ENCODE results near the gene PRSS21. TPM values are rescaled to one million over a fixed set of nuclear protein-coding genes. Genes with fewer than 3 reads are reported as not detected.

The PRSS21 gene
- total RNA-seq, 1 experiment from 2014 or later: 1.5 TPM

- TF ChIP-seq HMGXB4 (CRISPR knock-in tag; IDR thresholded peaks at IDR 0.05) (no peak), ZNF396 (CRISPR knock-in tag; IDR thresholded peaks at IDR 0.05; ENCODE audit: borderline replicate concordance) (no peak), ESRRA (CRISPR knock-in tag; IDR thresholded peaks at IDR 0.05; ENCODE audit: borderline replicate concordance) (no peak), AFF4 (CRISPR knock-in tag; IDR thresholded peaks at IDR 0.05; ENCODE audit: borderline replicate concordance) (no peak), ZNF416 (CRISPR knock-in tag; IDR thresholded peaks at IDR 0.05) (no peak)
Observed at GRCh38 chr16:2799859-2800226, 17.2 kb upstream of the PRSS21 start (continued).

DNA sequence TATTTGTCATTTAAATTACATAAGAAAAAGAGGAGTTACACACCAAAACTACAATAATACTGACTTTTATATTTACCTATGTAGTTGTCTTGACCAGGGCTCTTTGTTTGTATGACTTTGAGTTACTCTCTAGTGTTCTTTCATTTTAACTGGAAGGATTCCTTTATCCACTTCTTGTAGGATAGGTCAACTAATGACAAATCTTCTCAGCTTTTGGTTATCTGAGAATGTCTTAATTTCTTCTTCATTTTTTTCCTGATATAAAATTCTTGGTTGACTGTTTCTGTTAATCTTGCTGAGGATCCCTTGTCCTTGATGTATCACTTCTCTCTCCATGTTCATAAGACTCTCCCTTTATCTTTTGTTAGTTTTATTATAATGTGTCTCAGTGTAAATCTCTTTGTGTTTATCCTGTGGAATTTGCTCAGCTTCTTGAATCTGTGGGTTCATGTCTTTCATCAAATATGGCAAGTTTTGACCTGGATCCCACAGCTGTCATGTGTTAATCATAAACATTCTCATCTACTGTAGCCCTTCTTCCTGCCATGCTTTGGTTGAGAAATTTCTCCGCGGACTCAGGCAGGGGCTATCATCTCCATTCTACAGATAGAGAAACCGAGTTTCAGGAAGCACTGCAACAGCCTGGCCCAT, 13.4 kb upstream of the PRSS21 start:
- Mint-ChIP-seq H3K36me3 (no peaks in the 10 kb centered on the region), H3K4me3 (no peak overlapping the region), H3K27ac (no peak overlapping the region), H3K27me3 (ENCODE audit: low read depth) (peaks cover 23% of the 10 kb centered on the region), H3K9me3 (peaks cover 17% of the 10 kb centered on the region), H3K4me1 (no peaks in the 10 kb centered on the region)
- DNase-seq (ENCODE audit: low spot score) (no peak), ATAC-seq (no peak)
- TF ChIP-seq ZNF121 (CRISPR knock-in tag; IDR thresholded peaks at IDR 0.05): no peak
- TF ChIP-seq STAT6 (CRISPR knock-in tag; conservative IDR thresholded peaks at IDR 0.05; ENCODE audit: low read depth): no peak
- ChIA-PET CTCF (no interaction called here), POLR2A (no interaction called here)

DNA sequence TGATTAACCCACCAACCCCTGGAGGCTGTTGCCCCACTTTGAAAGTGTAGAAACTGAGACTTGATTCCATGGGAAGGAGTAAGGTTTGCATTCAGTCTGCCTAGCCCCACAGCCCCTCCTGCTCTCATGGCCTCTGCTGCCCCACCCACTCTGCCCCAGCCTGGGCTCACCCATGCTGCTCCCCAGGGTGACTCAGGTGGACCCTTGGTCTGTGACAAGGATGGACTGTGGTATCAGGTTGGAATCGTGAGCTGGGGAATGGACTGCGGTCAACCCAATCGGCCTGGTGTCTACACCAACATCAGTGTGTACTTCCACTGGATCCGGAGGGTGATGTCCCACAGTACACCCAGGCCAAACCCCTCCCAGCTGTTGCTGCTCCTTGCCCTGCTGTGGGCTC, 12.3 kb upstream of the PRSS21 start:
- no peak overlapping the region for H3K27ac Mint-ChIP-seq
- no peaks in the 10 kb centered on the region for H3K36me3 Mint-ChIP-seq

More for the DNA sequence above, 12.3 kb upstream of the PRSS21 start:
- Mint-ChIP-seq H3K4me3 (no peak overlapping the region), H3K9me3 (peaks cover 17% of the 10 kb centered on the region), H3K27me3 (ENCODE audit: low read depth) (peaks cover 31% of the 10 kb centered on the region), H3K4me1 (no peaks in the 10 kb centered on the region)
- ChIA-PET CTCF (no interaction called here), POLR2A (no interaction called here)
- TF ChIP-seq ZSCAN18 (CRISPR knock-in tag; IDR thresholded peaks at IDR 0.05) (no peak), ZNF263 (CRISPR knock-in tag; IDR thresholded peaks at IDR 0.05; ENCODE audit: low read depth) (no peak), CDX4 (CRISPR knock-in tag; IDR thresholded peaks at IDR 0.05; ENCODE audit: borderline replicate concordance) (no peak), HMGXB4 (CRISPR knock-in tag; IDR thresholded peaks at IDR 0.05) (no peak), ZNF416 (CRISPR knock-in tag; IDR thresholded peaks at IDR 0.05) (no peak), ZNF512 (CRISPR knock-in tag; IDR thresholded peaks at IDR 0.05; ENCODE audit: borderline replicate concordance) (no peak), FOXP1 (CRISPR knock-in tag; IDR thresholded peaks at IDR 0.05; ENCODE audit: borderline replicate concordance) (no peak)
- TF ChIP-seq, protein P1, sequence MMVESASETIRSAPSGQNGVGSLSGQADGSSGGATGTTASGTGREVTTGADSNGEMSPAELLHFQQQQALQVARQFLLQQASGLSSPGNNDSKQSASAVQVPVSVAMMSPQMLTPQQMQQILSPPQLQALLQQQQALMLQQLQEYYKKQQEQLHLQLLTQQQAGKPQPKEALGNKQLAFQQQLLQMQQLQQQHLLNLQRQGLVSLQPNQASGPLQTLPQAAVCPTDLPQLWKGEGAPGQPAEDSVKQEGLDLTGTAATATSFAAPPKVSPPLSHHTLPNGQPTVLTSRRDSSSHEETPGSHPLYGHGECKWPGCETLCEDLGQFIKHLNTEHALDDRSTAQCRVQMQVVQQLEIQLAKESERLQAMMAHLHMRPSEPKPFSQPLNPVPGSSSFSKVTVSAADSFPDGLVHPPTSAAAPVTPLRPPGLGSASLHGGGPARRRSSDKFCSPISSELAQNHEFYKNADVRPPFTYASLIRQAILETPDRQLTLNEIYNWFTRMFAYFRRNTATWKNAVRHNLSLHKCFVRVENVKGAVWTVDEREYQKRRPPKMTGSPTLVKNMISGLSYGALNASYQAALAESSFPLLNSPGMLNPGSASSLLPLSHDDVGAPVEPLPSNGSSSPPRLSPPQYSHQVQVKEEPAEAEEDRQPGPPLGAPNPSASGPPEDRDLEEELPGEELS (CRISPR knock-in tag; IDR thresholded peaks at IDR 0.05): no peak
- DNase-seq (ENCODE audit: low spot score) (no peak), ATAC-seq (no peak)

Data from WTC11 (cell line).